Heart left ventricle (tissue), 16 donors: ENCODE results near the gene VAT1. TPM values are rescaled to one million over a fixed set of nuclear protein-coding genes. Genes with fewer than 3 reads are reported as not detected.

Source experiments
- ATAC-seq, 4 donors: fragments of 200-7000 bp; cut with Tn5 transposase; one replicate each; pipeline ENCODE4 v1.9.1; 2020 to 2022; ENCODE audit warnings: moderate library complexity in 4 of 4, mild to moderate bottlenecking in 3 of 4, moderate number of reproducible peaks in 1 of 4
- DNase-seq, 5 donors: peaks; one replicate each; pipeline ENCODE4 v3.0.0-alpha.2; 2020
- H3K27ac ChIP-seq, 12 donors: fragments of 200-600 bp; sonication (generic) in 4 of 12; one replicate each; pipeline versions ENCODE4 v1.5.0 to v1.8.0; 2016 to 2022; ENCODE audit warnings: mild to moderate bottlenecking in 2 of 12
- H3K27me3 ChIP-seq, 9 donors: fragments of 200-600 bp; sonication (generic) in 2 of 9; one replicate each; pipeline versions ENCODE4 v1.5.1 to v1.8.0; 2016 to 2022; ENCODE audit warnings: mild to moderate bottlenecking in 3 of 9
- H3K36me3 ChIP-seq, 9 donors: fragments of 200-600 bp; sonication (generic) in 2 of 9; one replicate each; pipeline versions ENCODE4 v1.5.0 to v1.8.0; 2018 to 2022; ENCODE audit warnings: mild to moderate bottlenecking in 2 of 9
- H3K4me1 ChIP-seq, 12 donors: fragments of 200-600 bp; sonication (generic) in 4 of 12; one replicate each; pipeline versions ENCODE4 v1.5.0 to v1.8.0; 2016 to 2022; ENCODE audit warnings: mild to moderate bottlenecking in 3 of 12
- H3K4me3 ChIP-seq, 12 donors: fragments of 200-600 bp; sonication (generic) in 4 of 12; one replicate each; pipeline versions ENCODE4 v1.5.0 to v1.8.0; 2017 to 2022; ENCODE audit warnings: mild to moderate bottlenecking in 9 of 12, moderate library complexity in 4 of 12
- H3K9me3 ChIP-seq, 12 donors: fragments of 200-600 bp; sonication (generic) in 4 of 12; one replicate each; pipeline versions ENCODE4 v1.5.0 to v1.8.0; 2016 to 2022; ENCODE audit warnings: mild to moderate bottlenecking in 1 of 12
- CTCF ChIP-seq, 12 donors: fragments of 200-600 bp; sonication (generic) in 4 of 12; IDR thresholded peaks; one replicate each; pipeline versions ENCODE4 v1.5.0 to v1.8.0; 2018 to 2022; ENCODE audit warnings: antibody characterized with exemption in 12 of 12, mild to moderate bottlenecking in 5 of 12
- POLR2A ChIP-seq, 2 donors: fragments of 450-650 bp; IDR thresholded peaks; one replicate each; pipeline ENCODE4 v1.6.1; 2017; ENCODE audit warnings: antibody characterized with exemption in 2 of 2, mild to moderate bottlenecking in 2 of 2, moderate library complexity in 2 of 2
- WGBS, 4 donors: extraction: QIAGEN DNeasy Blood & Tissue Kit in 2 of 4; methylation state at CpG; one replicate each; pipeline versions ENCODE4 v1.1.5 to v1.1.7; 2013 to 2018; 5-methylcytosine and 5-hydroxymethylcytosine counted together
- intact Hi-C, 10 donors: fragments of 100-400 bp; cut with DNase I; formaldehyde crosslinking; loops; one replicate each; pipeline versions ENCODE4 v1.11.1 to v1.14.2; 2022
- polyA plus RNA-seq, 2 donors: library from polyadenylated mRNA; stranded (reverse); fragments of 200-250 nt; gene quantifications; one replicate each; pipeline ENCODE4 v1.2.3, GENCODE V29; 2013
- total RNA-seq, 9 donors: library from RNA; depleted of rRNA in 2 of 9; stranded (reverse); fragments of >200 nt in 2 of 9; fragmentation: NEBNext Ultra II Directional in 3 of 9; extraction: Animal tissue kit (Norgen Biotek cat#: 25700) in 3 of 9; gene quantifications; one replicate each; pipeline versions ENCODE4 v1.1.0 to v1.2.4, GENCODE V29; 2016 to 2023
- donor health status: ischemic (EF 13 %, LVEDD 7.1; RV severe dilation, severe dysfunction).
- donor health status: healthy with polysubstance abuse.
- donor health status: DM: no; HTN: yes; CAD: no.
- donor health status: DM: no; HTN: no; CAD: no.
- donor health status: ischemic (EF 25% LVEDD 6.9; RV normal size, moderate dysfunction).
- donor health status: ischemic (EF 25% LVEDD 5.7; RV mildly dilated, moderate dysfunction).
- donor health status: healthy.
- donor health status: DM: yes; HTN: yes; CAD: no.
- donor health status: ischemic (EF 35%, LVEDD 5.7; RV mildly dilated, moderate dysfunction).
- donor health status: nonischemic (EF 11% LVEDD 7.7; RV severe dilation, severe dysfunction).
- donor health status: DM: yes; HTN: yes; CAD: no.
- donor health status: PGD.
- donor health status: ischemic (EF 29% LVEDD 5.4; RV normal size, mild dysfunction).
- donor health status: nonischemic (EF 23%, LVEDD 6.1; RV moderate dilation, normal function).

VAT1 gene
- total and polyA plus RNA-seq, 11 donors = 64.5 to 138 (median 92.0) TPM

GRCh38 chr17:43039646-43040045 is 17.5 kb upstream of the VAT1 start:
- WGBS, 4 donors = 90 to 100% (median 97%) methylated on average over 2 of the region's 2 CpGs
- no peaks in the 10 kb centered on the region for H3K4me1 ChIP-seq
- H3K9me3 ChIP-seq = no peaks in the 10 kb centered on the region
- DNase-seq (no peak), ATAC-seq (no peak)
- intact Hi-C loops = loop anchor here in 1 of 10 donors (10.0 kb wide), 1 partner anchor 55 kb away; no protein-coding TSS in a partner anchor
- no peak overlapping the region for H3K4me3 ChIP-seq
- no peak for TF ChIP-seq CTCF (IDR thresholded peaks at IDR 0.05)
- no peak for TF ChIP-seq POLR2A (IDR thresholded peaks at IDR 0.05)
- no peaks in the 10 kb centered on the region for H3K36me3 ChIP-seq
- H3K27ac ChIP-seq = no peak overlapping the region
- H3K27me3 ChIP-seq = no peaks in the 10 kb centered on the region

GRCh38 chr17:43034894-43035293 is 12.7 kb upstream of the VAT1 start:
- no peak for DNase-seq
- no peak overlapping the region for H3K27ac ChIP-seq
- ATAC-seq = no peak
- 86 to 97% (median 89%) methylated on average over 3 of the region's 3 CpGs for WGBS, 4 donors
- H3K9me3 ChIP-seq = no peaks in the 10 kb centered on the region
- no peaks in the 10 kb centered on the region for H3K27me3 ChIP-seq
- no peaks in the 10 kb centered on the region for H3K36me3 ChIP-seq
- intact Hi-C loops = loop anchor here in 1 of 10 donors (5.0 kb wide), 1 partner anchor 92 kb away; the partner anchor contains the start of gene BRCA1
- no peak overlapping the region for H3K4me3 ChIP-seq
- H3K4me1 ChIP-seq = no peaks in the 10 kb centered on the region
- TF ChIP-seq POLR2A (IDR thresholded peaks at IDR 0.05) = no peak
- TF ChIP-seq CTCF (IDR thresholded peaks at IDR 0.05) = no peak

- ATAC-seq = no peak
- 51 to 60% (median 54%) methylated on average over 12 of the region's 12 CpGs for WGBS, 4 donors
- Histone ChIP-seq H3K27me3 (no peaks in the 10 kb centered on the region), H3K27ac (no peak overlapping the region), H3K36me3 (no peaks in the 10 kb centered on the region), H3K4me1 (no peaks in the 10 kb centered on the region), H3K4me3 (no peak overlapping the region), H3K9me3 (no peaks in the 10 kb centered on the region)
- TF ChIP-seq CTCF (IDR thresholded peaks at IDR 0.05) (no peak), POLR2A (IDR thresholded peaks at IDR 0.05) (no peak)
- no peak for DNase-seq
- intact Hi-C loops = loop anchor here in 1 of 10 donors (5.0 kb wide), 1 partner anchor 93 kb away; the partner anchor contains the start of gene BRCA1
Measured at GRCh38 chr17:43033948-43034881, 12.0 kb upstream of the VAT1 start.

GRCh38 chr17:43031666-43032065 is 9.5 kb upstream of the VAT1 start:
- WGBS, 4 donors = 82 to 91% (median 86%) methylated on average over 3 of the region's 3 CpGs

More at GRCh38 chr17:43031666-43032065, 9.5 kb upstream of the VAT1 start:
- TF ChIP-seq CTCF (IDR thresholded peaks at IDR 0.05) (no peak), POLR2A (IDR thresholded peaks at IDR 0.05) (no peak)
- H3K27ac ChIP-seq = no peak overlapping the region
- no peaks in the 10 kb centered on the region for H3K36me3 ChIP-seq
- H3K4me3 ChIP-seq = no peak overlapping the region
- DNase-seq (no peak), ATAC-seq (no peak)
- no peaks in the 10 kb centered on the region for H3K27me3 ChIP-seq
- H3K9me3 ChIP-seq = no peaks in the 10 kb centered on the region
- no peaks in the 10 kb centered on the region for H3K4me1 ChIP-seq
- intact Hi-C loops = loop anchor here in 1 of 10 donors (5.0 kb wide), 1 partner anchor 96 kb away; the partner anchor contains the start of gene BRCA1
